NCI-H345 treated with DMSO at 0.1 percent for 48 hours (cell line): ENCODE data around the gene MRPS24.

Experiments
- DNase-seq: peaks from one replicate; lab custom pipeline; 2025; ENCODE audit not compliant: unreplicated experiment; lab: John Stamatoyannopoulos, UW

MRPS24 gene

GRCh38 chr7:43877968-43878864, 8.9 kb upstream of the MRPS24 start:
- DNase-seq = no peak

- no peak for DNase-seq
Measured at GRCh38 chr7:43876976-43877745, 7.8 kb upstream of the MRPS24 start.

GRCh38 chr7:43876241-43876640, 6.9 kb upstream of the MRPS24 start:
- DNase-seq = no peak

GRCh38 chr7:43873300-43873699, 4.0 kb upstream of the MRPS24 start:
- no peak for DNase-seq

GRCh38 chr7:43872406-43873110, 3.2 kb upstream of the MRPS24 start:
- DNase-seq = no peak

- no peak for DNase-seq
Measured at GRCh38 chr7:43871064-43871463, 1.7 kb upstream of the MRPS24 start.

- no peak for DNase-seq
Measured at GRCh38 chr7:43870316-43870715, 999 bp upstream of the MRPS24 start.

GRCh38 chr7:43869867-43870240, 537 bp upstream of the MRPS24 start:
- DNase-seq = no peak

GRCh38 chr7:43868681-43869005, 674 bp downstream of the MRPS24 start:
- DNase-seq = no peak

- no peak for DNase-seq
Measured at GRCh38 chr7:43868181-43868580, 1.1 kb downstream of the MRPS24 start.

- DNase-seq = no peak
Measured at GRCh38 chr7:43865277-43865676, 4.0 kb downstream of the MRPS24 start.

- DNase-seq = no peak
Measured at GRCh38 chr7:43864126-43864525, 5.2 kb downstream of the MRPS24 start.

GRCh38 chr7:43856996-43857395, 12.3 kb downstream of the MRPS24 start:
- DNase-seq = no peak

- DNase-seq = no peak
Measured at GRCh38 chr7:43856316-43856715, 13.0 kb downstream of the MRPS24 start.

- no peak for DNase-seq
Measured at GRCh38 chr7:43855176-43855575, 14.1 kb downstream of the MRPS24 start.

- no peak for DNase-seq
Measured at GRCh38 chr7:43851805-43852204, 17.5 kb downstream of the MRPS24 start.

GRCh38 chr7:43850348-43851116, 18.8 kb downstream of the MRPS24 start:
- DNase-seq = no peak

GRCh38 chr7:43849047-43849446, 20.3 kb downstream of the MRPS24 start:
- DNase-seq = no peak

GRCh38 chr7:43847496-43847895, 21.8 kb downstream of the MRPS24 start:
- DNase-seq = no peak

- DNase-seq = no peak
Measured at GRCh38 chr7:43844662-43845061, 24.7 kb downstream of the MRPS24 start.

- no peak for DNase-seq
Measured at GRCh38 chr7:43844257-43844656, 25.1 kb downstream of the MRPS24 start.
